H1 (cell line): ENCODE data around the gene ADD2. TPM values are rescaled to one million over a fixed set of nuclear protein-coding genes. Genes with fewer than 3 reads are reported as not detected.

Experiments used
- ATF2 ChIP-seq: IDR thresholded peaks from 2 replicates; pipeline ENCODE4 v1.6.1; 2012; ENCODE audit warnings: low read length, inconsistent platforms
- CHD7 ChIP-seq: fragments of 300-600 bp; sonication (generic); IDR thresholded peaks from 2 replicates; pipeline ENCODE4 v1.7.1; 2012; ENCODE audit warnings: low read length, moderate library complexity, mild to moderate bottlenecking, inconsistent platforms; ENCODE audit not compliant: insufficient replicate concordance
- TCF12 ChIP-seq: IDR thresholded peaks from 2 replicates; pipeline ENCODE4 v1.6.1; 2011; ENCODE audit warnings: low read depth, mild to moderate bottlenecking, low read length
- polyA plus RNA-seq, 7 experiments: library from polyadenylated mRNA; depleted of rRNA in 3 of 7; stranded (reverse) in 5 of 7; unstranded in 2 of 7; fragments of >200 nt in 5 of 7; fragments of 200-250 nt in 2 of 7; gene quantifications; 1 replicate in 5 of 7; 2 replicates in 1 of 7; 4 replicates in 1 of 7; pipeline versions ENCODE4 v1.2.1 to v1.2.3, GENCODE V29; 2011 to 2013; ENCODE audit warnings: missing spikeins in 2 of 7, mixed read lengths in 2 of 7
- total RNA-seq: library from RNA; stranded (reverse); fragmentation: NEBNext Ultra II Directional; extraction: Animal tissue kit (Norgen Biotek cat#: 25700); gene quantifications from 2 replicates; pipeline ENCODE4 v1.2.1, GENCODE V29; 2021

The ADD2 gene
- total and polyA plus RNA-seq, 2 of the 8 experiments (the other 6 are each of a cell fraction or from before 2014, with no cell fraction given) = 58.5 to 170 TPM

- TF ChIP-seq CHD7 (no peak), ATF2 (no peak), TCF12 (no peak)
Observed at GRCh38 chr2:70692256-70692655, 75.7 kb downstream of the ADD2 start (continued).
